GM12892 (cell line): ENCODE measurements around the gene TLE2.

ENCODE experiments used
- POLR2A ChIP-seq: IDR thresholded peaks from 2 replicates; pipeline ENCODE4 v1.6.1; 2011; ENCODE audit warnings: low read depth, low read length, control low read depth
- TAF1 ChIP-seq: IDR thresholded peaks from 2 replicates; pipeline ENCODE4 v1.6.1; 2011; ENCODE audit warnings: low read depth, mild to moderate bottlenecking, control low read depth, low read length, borderline replicate concordance

- TF ChIP-seq TAF1 (no peak), POLR2A (no peak)
Observed at GRCh38 chr19:3020321-3020960, 8.6 kb downstream of the TLE2 start.
